SK-N-SH treated with all-trans-retinoic acid at 6 μM for 48 hours (cell line): ENCODE results near the gene A2M.
"Not testable (repeated sequence)": the region's sequence is repeated elsewhere in the genome, so short reads cannot be mapped to it uniquely, and the experiment has no call there.

Experiments
- ATAC-seq: fragments of 200-7000 bp; cut with Tn5 transposase; 3 replicates; pipeline ENCODE4 v1.9.1; 2020; ENCODE audit warnings: mild to moderate bottlenecking, moderate library complexity
- ARNTL ChIP-seq: fragments of 450-650 bp; formaldehyde crosslinking; IDR thresholded peaks from 2 replicates; pipeline ENCODE4 v1.5.0; 2020; ENCODE audit warnings: low read depth, mild to moderate bottlenecking, moderate library complexity, borderline replicate concordance
- BACH2 ChIP-seq: fragments of 250-450 bp; sonication (Bioruptor Pico); IDR thresholded peaks from 2 replicates; pipeline ENCODE4 v1.9.0; 2021; ENCODE audit warnings: mild to moderate bottlenecking, borderline replicate concordance
- CSDC2 ChIP-seq: fragments of 250-450 bp; sonication (Bioruptor Pico); IDR thresholded peaks from 2 replicates; pipeline ENCODE4 v1.5.0; 2020; ENCODE audit warnings: mild to moderate bottlenecking, moderate library complexity
- ESRRG ChIP-seq: fragments of 250-450 bp; sonication (Bioruptor Pico); IDR thresholded peaks from 2 replicates; pipeline ENCODE4 v1.6.1; 2021; ENCODE audit warnings: mild to moderate bottlenecking
- GLIS3 ChIP-seq: fragments of 250-450 bp; sonication (Bioruptor Pico); IDR thresholded peaks from 2 replicates; pipeline ENCODE4 v1.5.0; 2020; ENCODE audit warnings: mild to moderate bottlenecking, moderate library complexity
- ISL1 ChIP-seq: fragments of 250-450 bp; sonication (Bioruptor Pico); IDR thresholded peaks from 2 replicates; pipeline ENCODE4 v2.1.2; 2022; ENCODE audit warnings: mild to moderate bottlenecking, moderate library complexity
- PPARA ChIP-seq: fragments of 250-450 bp; sonication (Bioruptor Pico); IDR thresholded peaks from 2 replicates; pipeline ENCODE4 v1.5.0; 2020; ENCODE audit warnings: mild to moderate bottlenecking, borderline replicate concordance
- RARB ChIP-seq: fragments of 250-450 bp; sonication (Bioruptor Pico); IDR thresholded peaks from 2 replicates; pipeline ENCODE4 v1.8.0; 2021; ENCODE audit warnings: mild to moderate bottlenecking, moderate library complexity
- SNAI2 ChIP-seq: fragments of 250-450 bp; sonication (Bioruptor Pico); IDR thresholded peaks from 2 replicates; pipeline ENCODE4 v1.5.0; 2020; ENCODE audit warnings: mild to moderate bottlenecking, moderate library complexity
- TCF4 ChIP-seq: fragments of 250-450 bp; sonication (Bioruptor Pico); IDR thresholded peaks from 2 replicates; pipeline ENCODE4 v1.8.0; 2021; ENCODE audit warnings: mild to moderate bottlenecking, moderate library complexity, borderline replicate concordance
- TOX ChIP-seq: fragments of 250-450 bp; sonication (Bioruptor Pico); IDR thresholded peaks from 2 replicates; pipeline ENCODE4 v1.8.0; 2021; ENCODE audit warnings: mild to moderate bottlenecking, moderate library complexity, borderline replicate concordance
- ZC3H10 ChIP-seq: fragments of 250-450 bp; sonication (Bioruptor Pico); IDR thresholded peaks from 2 replicates; pipeline ENCODE4 v1.5.1; 2021; ENCODE audit warnings: mild to moderate bottlenecking, moderate library complexity
- ZFP3 ChIP-seq: fragments of 250-450 bp; sonication (Bioruptor Pico); IDR thresholded peaks from 2 replicates; pipeline ENCODE4 v1.5.0; 2020; ENCODE audit warnings: mild to moderate bottlenecking, moderate library complexity
- ZFP30 ChIP-seq: fragments of 450-650 bp; formaldehyde crosslinking; IDR thresholded peaks from 2 replicates; pipeline ENCODE4 v1.5.0; 2022; ENCODE audit warnings: mild to moderate bottlenecking, moderate library complexity
- ZNF565 ChIP-seq: fragments of 450-650 bp; formaldehyde crosslinking; conservative IDR thresholded peaks from 2 replicates; pipeline ENCODE4 v1.5.0; 2020; ENCODE audit warnings: low read depth, mild to moderate bottlenecking, moderate library complexity
- ZNF70 ChIP-seq: fragments of 450-650 bp; formaldehyde crosslinking; IDR thresholded peaks from 2 replicates; pipeline ENCODE4 v1.5.0; 2020; ENCODE audit warnings: mild to moderate bottlenecking, moderate library complexity
- TF ChIP-seq, protein P1 (sequence below): fragments of 250-450 bp; sonication (Bioruptor Pico); IDR thresholded peaks from 2 replicates; pipeline ENCODE4 v1.5.1; 2020; ENCODE audit warnings: low read depth, mild to moderate bottlenecking, moderate library complexity
- TF ChIP-seq, protein P2 (sequence below): fragments of 250-450 bp; sonication (Bioruptor Pico); IDR thresholded peaks from 2 replicates; pipeline ENCODE4 v1.8.0; 2021; ENCODE audit warnings: low read depth, mild to moderate bottlenecking, moderate library complexity, borderline replicate concordance
- TF ChIP-seq, protein P3 (sequence below): fragments of 250-450 bp; sonication (Bioruptor Pico); IDR thresholded peaks from 2 replicates; pipeline ENCODE4 v1.5.1; 2021; ENCODE audit warnings: mild to moderate bottlenecking, moderate library complexity
- TF ChIP-seq, protein P4 (sequence below): fragments of 250-450 bp; sonication (Bioruptor Pico); IDR thresholded peaks from 2 replicates; pipeline ENCODE4 v1.8.0; 2020; ENCODE audit warnings: mild to moderate bottlenecking, moderate library complexity, borderline replicate concordance

Gene A2M

DNA sequence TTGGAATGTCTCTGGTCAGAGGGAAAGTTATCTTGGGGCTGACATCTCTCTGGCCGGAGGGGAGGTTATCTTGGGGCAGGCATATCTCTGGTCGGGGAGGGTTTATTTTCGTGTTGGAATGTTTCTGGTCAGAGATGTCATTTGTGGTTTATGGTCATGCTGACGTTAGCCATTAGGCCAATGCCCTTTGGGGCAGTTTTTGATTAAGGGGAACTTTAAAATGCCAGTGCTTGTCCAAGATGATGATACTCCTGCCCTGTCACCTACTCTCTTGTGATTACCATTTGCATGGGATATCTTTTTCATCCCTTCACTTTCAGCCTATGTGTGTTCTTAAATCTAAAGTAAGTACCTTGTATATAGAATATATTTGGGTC is 29.0 kb upstream of the A2M start (continued):
- TF ChIP-seq, protein P1, sequence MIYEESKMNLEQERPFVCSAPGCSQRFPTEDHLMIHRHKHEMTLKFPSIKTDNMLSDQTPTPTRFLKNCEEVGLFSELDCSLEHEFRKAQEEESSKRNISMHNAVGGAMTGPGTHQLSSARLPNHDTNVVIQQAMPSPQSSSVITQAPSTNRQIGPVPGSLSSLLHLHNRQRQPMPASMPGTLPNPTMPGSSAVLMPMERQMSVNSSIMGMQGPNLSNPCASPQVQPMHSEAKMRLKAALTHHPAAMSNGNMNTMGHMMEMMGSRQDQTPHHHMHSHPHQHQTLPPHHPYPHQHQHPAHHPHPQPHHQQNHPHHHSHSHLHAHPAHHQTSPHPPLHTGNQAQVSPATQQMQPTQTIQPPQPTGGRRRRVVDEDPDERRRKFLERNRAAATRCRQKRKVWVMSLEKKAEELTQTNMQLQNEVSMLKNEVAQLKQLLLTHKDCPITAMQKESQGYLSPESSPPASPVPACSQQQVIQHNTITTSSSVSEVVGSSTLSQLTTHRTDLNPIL (CRISPR knock-in tag) = no peak
- no peak for TF ChIP-seq SNAI2 (CRISPR knock-in tag)
- TF ChIP-seq PPARA (CRISPR knock-in tag) = no peak
- no peak for TF ChIP-seq ZNF565 (CRISPR knock-in tag)
- TF ChIP-seq, protein P2, sequence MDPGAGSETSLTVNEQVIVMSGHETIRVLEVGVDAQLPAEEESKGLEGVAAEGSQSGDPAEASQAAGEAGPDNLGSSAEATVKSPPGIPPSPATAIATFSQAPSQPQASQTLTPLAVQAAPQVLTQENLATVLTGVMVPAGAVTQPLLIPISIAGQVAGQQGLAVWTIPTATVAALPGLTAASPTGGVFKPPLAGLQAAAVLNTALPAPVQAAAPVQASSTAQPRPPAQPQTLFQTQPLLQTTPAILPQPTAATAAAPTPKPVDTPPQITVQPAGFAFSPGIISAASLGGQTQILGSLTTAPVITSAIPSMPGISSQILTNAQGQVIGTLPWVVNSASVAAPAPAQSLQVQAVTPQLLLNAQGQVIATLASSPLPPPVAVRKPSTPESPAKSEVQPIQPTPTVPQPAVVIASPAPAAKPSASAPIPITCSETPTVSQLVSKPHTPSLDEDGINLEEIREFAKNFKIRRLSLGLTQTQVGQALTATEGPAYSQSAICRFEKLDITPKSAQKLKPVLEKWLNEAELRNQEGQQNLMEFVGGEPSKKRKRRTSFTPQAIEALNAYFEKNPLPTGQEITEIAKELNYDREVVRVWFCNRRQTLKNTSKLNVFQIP = no peak
- TF ChIP-seq BACH2 (CRISPR knock-in tag) = no peak
- TF ChIP-seq TOX (CRISPR knock-in tag) = no peak

DNA sequence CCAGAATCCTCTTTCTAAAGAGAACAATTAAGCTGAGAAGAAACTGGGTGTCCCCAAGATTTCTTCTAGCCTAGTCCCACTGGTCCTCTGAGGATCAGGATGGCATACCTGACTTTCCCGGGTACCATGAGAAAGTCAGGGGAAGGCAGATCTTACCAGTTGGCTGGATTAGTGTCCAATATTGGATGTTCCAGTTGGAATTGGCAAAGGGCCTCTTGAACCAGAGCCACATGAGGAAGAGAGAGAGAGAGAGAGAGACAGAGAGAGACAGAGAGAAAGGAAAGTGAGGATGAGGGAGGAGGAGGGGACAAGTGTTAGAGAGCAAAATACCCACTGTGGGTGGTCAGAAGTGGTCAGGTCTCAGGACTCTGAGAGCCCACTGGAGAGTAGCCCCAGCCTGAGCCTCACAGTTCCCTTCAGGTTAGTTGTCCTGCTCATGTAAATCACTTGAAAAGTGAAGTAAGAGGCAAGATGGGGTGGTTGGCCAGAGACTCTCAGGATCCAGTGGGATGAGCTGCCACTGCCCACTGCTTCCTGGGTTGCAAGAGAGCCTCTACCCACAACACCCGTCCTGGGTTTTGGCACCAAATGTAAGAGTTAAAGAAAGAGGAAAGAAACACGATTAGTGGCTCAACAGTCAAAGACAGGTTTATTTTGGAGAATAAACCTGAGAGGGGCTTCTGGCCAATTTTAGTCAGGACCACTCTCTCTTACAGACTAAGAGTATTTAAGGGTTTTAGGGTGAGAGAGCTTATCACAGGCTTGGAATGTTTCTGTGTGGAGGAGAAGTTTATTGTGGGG is 28.4 kb upstream of the A2M start:
- TF ChIP-seq ESRRG = no peak
- ATAC-seq = no peak

DNA sequence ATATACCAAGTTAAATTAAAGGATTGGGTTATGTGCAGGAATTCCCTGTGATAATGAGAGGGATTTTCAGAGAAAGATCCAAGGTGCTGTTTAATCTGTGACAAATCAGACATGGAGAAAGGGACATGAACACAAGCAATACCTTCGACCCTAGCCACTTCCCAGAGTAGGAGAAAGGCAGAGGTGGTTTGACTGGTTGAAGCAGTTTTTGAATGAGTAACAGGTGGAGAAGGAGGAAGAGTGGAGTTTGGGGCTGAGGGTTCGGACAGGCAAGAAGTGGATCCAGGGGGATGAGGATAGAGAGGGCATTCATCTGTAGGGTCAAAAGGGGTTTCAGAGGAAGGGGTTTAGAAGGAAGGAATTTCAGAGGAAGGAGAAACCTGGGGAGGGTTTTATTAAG is 27.4 kb upstream of the A2M start:
- no peak for ATAC-seq
- TF ChIP-seq TCF4 (CRISPR knock-in tag) (no peak), PPARA (CRISPR knock-in tag) (no peak), ISL1 (CRISPR knock-in tag) (no peak), GLIS3 (CRISPR knock-in tag) (no peak), ARNTL (no peak), ESRRG (no peak), ZNF70 (CRISPR knock-in tag) (no peak), ZFP3 (CRISPR knock-in tag) (no peak), BACH2 (CRISPR knock-in tag) (no peak), RARB (CRISPR knock-in tag) (no peak), ZFP30 (CRISPR knock-in tag) (no peak), TOX (CRISPR knock-in tag) (no peak), ZC3H10 (no peak), ZNF565 (CRISPR knock-in tag) (no peak), CSDC2 (CRISPR knock-in tag) (no peak), SNAI2 (CRISPR knock-in tag) (no peak)
- TF ChIP-seq, protein P3, sequence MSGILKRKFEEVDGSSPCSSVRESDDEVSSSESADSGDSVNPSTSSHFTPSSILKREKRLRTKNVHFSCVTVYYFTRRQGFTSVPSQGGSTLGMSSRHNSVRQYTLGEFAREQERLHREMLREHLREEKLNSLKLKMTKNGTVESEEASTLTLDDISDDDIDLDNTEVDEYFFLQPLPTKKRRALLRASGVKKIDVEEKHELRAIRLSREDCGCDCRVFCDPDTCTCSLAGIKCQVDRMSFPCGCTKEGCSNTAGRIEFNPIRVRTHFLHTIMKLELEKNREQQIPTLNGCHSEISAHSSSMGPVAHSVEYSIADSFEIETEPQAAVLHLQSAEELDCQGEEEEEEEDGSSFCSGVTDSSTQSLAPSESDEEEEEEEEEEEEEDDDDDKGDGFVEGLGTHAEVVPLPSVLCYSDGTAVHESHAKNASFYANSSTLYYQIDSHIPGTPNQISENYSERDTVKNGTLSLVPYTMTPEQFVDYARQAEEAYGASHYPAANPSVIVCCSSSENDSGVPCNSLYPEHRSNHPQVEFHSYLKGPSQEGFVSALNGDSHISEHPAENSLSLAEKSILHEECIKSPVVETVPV (CRISPR knock-in tag) = no peak
- TF ChIP-seq, protein P2 = no peak
- TF ChIP-seq, protein P1 (CRISPR knock-in tag) = no peak
- TF ChIP-seq, protein P4, sequence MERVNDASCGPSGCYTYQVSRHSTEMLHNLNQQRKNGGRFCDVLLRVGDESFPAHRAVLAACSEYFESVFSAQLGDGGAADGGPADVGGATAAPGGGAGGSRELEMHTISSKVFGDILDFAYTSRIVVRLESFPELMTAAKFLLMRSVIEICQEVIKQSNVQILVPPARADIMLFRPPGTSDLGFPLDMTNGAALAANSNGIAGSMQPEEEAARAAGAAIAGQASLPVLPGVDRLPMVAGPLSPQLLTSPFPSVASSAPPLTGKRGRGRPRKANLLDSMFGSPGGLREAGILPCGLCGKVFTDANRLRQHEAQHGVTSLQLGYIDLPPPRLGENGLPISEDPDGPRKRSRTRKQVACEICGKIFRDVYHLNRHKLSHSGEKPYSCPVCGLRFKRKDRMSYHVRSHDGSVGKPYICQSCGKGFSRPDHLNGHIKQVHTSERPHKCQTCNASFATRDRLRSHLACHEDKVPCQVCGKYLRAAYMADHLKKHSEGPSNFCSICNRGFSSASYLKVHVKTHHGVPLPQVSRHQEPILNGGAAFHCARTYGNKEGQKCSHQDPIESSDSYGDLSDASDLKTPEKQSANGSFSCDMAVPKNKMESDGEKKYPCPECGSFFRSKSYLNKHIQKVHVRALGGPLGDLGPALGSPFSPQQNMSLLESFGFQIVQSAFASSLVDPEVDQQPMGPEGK (CRISPR knock-in tag) = no peak
- TF ChIP-seq, all 23 proteins: peak for 0

DNA sequence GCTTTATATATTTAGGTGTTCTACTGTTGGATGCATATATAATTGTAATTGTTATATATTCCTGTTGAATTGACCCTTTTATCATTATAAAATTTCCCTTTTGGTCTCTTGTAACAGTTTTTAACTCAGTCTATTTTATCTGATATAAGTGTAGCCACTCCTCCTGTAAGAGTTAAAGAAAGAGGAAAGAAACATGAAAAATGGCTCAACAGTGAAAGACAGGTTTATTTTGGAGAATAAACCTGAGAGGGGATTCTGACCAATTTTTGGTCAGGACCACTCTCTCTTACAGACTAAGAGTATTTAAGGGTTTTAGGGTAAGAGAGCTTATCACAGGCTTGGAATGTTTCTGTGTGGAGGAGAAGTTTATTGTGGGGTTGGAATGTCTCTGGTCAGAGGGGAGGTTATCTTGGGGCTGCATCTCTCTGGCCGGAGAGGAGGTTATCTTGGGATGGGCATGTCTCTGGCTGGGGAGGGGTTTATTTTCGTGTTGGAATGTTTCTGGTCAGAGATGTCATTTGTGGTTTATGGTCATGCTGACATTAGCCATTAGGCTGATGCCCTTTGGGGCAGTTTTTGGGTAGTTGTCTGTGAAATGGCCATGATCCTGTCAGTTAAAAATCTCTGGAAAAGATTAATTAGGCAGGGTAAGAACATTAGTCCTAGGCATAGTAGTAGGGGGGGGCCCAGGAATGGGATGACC is 24.0 kb upstream of the A2M start:
- not testable (repeated sequence) for ATAC-seq
